Measurements from ENCODE around the gene SRSF9. TPM values are rescaled to one million over a fixed set of nuclear protein-coding genes. Genes with fewer than 3 reads are reported as not detected.

The SRSF9 gene
- total RNA-seq, 1 experiment from 2014 or later: 244 TPM

DNA sequence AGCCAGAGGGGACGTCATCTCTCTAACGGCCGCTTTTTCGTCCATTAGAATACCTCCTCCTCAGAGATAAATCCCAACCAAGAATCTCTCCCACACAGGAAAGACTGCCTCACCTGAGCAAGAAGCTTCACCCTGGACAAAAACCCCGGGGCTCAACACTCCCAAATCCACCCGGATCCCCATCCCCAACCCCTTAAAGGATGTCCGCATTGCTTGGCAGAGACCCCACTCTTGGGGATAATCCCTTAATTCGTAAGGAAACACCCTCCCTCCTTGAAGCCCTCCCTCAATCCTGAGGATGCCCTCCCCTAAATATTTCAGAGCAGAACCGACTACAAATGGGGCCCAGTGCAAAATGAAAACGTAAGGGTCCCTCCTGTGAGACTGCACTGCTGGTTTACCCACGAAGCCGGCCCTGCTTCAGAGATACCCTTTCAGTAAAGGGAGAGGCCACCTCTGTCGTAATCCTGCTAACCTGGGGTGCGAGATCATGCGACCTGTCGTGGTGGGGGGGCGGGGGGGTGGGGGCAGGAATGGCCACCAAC lies 25.7 kb upstream of the SRSF9 start:
- intact Hi-C loops (cut with micrococcal nuclease; ENCODE audit: unreplicated experiment): loop anchor here (1.0 kb wide), 1 partner anchor 34 kb away; the partner anchor contains the start of gene COQ5
- Histone ChIP-seq H3K27me3 (replicated peaks; ENCODE audit: control insufficient read depth, insufficient read depth, low read length) (no peaks in the 10 kb centered on the region), H3K9me3 (no peaks in the 10 kb centered on the region), H3K4me1 (peaks cover 17% of the 10 kb centered on the region), H3K4me3 (ENCODE audit: low read depth, low read length) (peak overlapping the region; percentile 80), H3K36me3 (ENCODE audit: control insufficient read depth, insufficient read depth, low read length) (peaks cover 1% of the 10 kb centered on the region; the same call in 1 of the 2 replicates)
- peaks cover 35% of the 10 kb centered on the region for H3K36me3 Mint-ChIP-seq (ENCODE audit: insufficient read depth, unreplicated experiment)
- no peaks in the 10 kb centered on the region for H3K9me3 Mint-ChIP-seq (ENCODE audit: unreplicated experiment)
- TF ChIP-seq, protein P1, sequence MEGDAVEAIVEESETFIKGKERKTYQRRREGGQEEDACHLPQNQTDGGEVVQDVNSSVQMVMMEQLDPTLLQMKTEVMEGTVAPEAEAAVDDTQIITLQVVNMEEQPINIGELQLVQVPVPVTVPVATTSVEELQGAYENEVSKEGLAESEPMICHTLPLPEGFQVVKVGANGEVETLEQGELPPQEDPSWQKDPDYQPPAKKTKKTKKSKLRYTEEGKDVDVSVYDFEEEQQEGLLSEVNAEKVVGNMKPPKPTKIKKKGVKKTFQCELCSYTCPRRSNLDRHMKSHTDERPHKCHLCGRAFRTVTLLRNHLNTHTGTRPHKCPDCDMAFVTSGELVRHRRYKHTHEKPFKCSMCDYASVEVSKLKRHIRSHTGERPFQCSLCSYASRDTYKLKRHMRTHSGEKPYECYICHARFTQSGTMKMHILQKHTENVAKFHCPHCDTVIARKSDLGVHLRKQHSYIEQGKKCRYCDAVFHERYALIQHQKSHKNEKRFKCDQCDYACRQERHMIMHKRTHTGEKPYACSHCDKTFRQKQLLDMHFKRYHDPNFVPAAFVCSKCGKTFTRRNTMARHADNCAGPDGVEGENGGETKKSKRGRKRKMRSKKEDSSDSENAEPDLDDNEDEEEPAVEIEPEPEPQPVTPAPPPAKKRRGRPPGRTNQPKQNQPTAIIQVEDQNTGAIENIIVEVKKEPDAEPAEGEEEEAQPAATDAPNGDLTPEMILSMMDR (IDR thresholded peaks at IDR 0.05; ENCODE audit: insufficient read depth in 1 of 2, low read depth in 1 of 2, low read length in 1 of 2, severe bottlenecking in 1 of 2, unreplicated experiment in 1 of 2): no peak
- H3K27ac Mint-ChIP-seq (ENCODE audit: unreplicated experiment): peak overlapping the region; percentile 80
- ChIA-PET CTCF (interaction anchor here (0.6 to 2.1 kb wide), 3 partner anchors 25 to 193 kb away, joined by 3 to 4 read pairs (median 3); partner anchors contain the start of genes COQ5 and SIRT4), POLR2A (interaction anchor here (0.6 to 2.4 kb wide), 5 partner anchors 21 to 178 kb away, joined by 3 to 17 read pairs (median 4); partner anchors contain the start of genes COQ5 and POP5)
- no TSS peak for BruUV-seq (replicated peaks)
- H3K4me1 Mint-ChIP-seq (ENCODE audit: low read depth, unreplicated experiment): peaks cover 19% of the 10 kb centered on the region
- H3K27me3 Mint-ChIP-seq (ENCODE audit: insufficient read depth, unreplicated experiment): no peaks in the 10 kb centered on the region
- H3K4me3 Mint-ChIP-seq (ENCODE audit: unreplicated experiment): peak overlapping the region; percentile 96
- DNase-seq: no peak

DNA sequence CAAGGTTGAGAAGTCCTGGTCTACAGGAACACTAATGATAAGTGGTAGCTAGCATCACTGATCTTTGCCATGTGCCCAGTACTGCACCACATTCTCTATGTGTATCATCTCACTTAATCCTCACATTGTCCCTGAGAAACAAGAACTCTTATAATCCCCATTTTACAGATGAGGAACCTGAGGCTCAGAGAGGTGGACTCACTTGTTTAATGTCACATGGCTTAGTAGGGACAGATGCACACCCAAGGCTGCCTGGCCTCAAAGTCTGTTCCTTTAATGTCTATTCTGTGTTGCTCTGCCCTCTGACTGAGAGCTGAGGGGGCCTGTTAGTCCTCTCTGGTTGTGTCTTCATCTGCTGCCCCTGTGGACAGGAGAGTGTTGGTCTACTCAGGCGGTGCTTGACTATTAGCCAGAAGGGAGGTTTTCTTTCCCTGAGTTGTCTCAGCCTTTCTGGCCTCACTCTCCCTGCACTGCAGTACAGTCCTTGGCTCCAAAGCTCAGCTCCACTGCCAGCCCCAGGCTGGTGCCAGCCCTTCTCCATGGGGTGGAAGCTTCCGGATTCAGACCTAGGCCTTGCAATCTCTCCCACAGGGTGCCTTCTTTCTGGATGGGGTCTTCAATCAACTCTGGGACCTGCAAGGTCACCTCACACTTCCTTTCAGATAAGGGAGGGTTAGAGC lies 21.4 kb upstream of the SRSF9 start:
- no peak overlapping the region for H3K27ac Mint-ChIP-seq (ENCODE audit: unreplicated experiment)

DNA sequence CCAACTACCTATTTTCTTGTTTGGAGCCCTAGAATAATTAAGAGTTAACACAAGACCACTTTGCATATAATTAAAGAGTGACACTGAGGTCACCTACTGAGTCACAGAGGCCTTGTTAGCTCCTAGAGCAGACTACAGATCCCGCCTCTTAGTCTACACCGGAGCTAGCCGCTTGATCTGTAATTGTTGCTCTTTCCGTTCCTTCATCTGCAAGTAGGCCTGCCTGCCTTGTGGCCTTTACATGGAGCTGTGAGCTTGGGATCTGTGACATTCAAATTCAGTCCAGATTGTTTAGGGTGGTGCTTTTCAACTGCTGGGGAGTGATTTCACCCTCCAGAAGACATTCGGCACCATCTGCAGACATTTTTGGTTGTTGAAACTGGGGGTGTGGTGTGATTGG lies 20.8 kb upstream of the SRSF9 start:
- Histone ChIP-seq H3K4me3 (ENCODE audit: low read depth, low read length) (no peak overlapping the region), H3K9me3 (no peaks in the 10 kb centered on the region), H3K36me3 (ENCODE audit: control insufficient read depth, insufficient read depth, low read length) (no peaks in the 10 kb centered on the region), H3K27me3 (replicated peaks; ENCODE audit: control insufficient read depth, insufficient read depth, low read length) (no peaks in the 10 kb centered on the region), H3K4me1 (0 out of 2 replicates have a peak, but pooled peaks cover 6% of the 10 kb centered on the region)
- no peaks in the 10 kb centered on the region for H3K27me3 Mint-ChIP-seq (ENCODE audit: insufficient read depth, unreplicated experiment)
- POLR2A ChIA-PET: no interaction called here
- intact Hi-C loops (cut with micrococcal nuclease; ENCODE audit: unreplicated experiment): no loop called here
- no peaks in the 10 kb centered on the region for H3K9me3 Mint-ChIP-seq (ENCODE audit: unreplicated experiment)
- peaks cover 7% of the 10 kb centered on the region for H3K4me1 Mint-ChIP-seq (ENCODE audit: low read depth, unreplicated experiment)
- H3K27ac Mint-ChIP-seq (ENCODE audit: unreplicated experiment): no peak overlapping the region
- TF ChIP-seq, protein P1 (IDR thresholded peaks at IDR 0.05; ENCODE audit: insufficient read depth in 1 of 2, low read depth in 1 of 2, low read length in 1 of 2, severe bottlenecking in 1 of 2, unreplicated experiment in 1 of 2): no peak
- no TSS peak for BruUV-seq (replicated peaks)
- CTCF ChIA-PET: interaction anchor here (0.6 kb wide), 1 partner anchor 307 kb away, joined by 4 read pairs; no protein-coding TSS in a partner anchor
- H3K4me3 Mint-ChIP-seq (ENCODE audit: unreplicated experiment): no peak overlapping the region
- no peak for DNase-seq
- H3K36me3 Mint-ChIP-seq (ENCODE audit: insufficient read depth, unreplicated experiment): no peaks in the 10 kb centered on the region

More for the DNA sequence above, 21.4 kb upstream of the SRSF9 start:
- Histone ChIP-seq H3K27me3 (replicated peaks; ENCODE audit: control insufficient read depth, insufficient read depth, low read length) (no peaks in the 10 kb centered on the region), H3K4me1 (0 out of 2 replicates have a peak, but pooled peaks cover 6% of the 10 kb centered on the region), H3K4me3 (ENCODE audit: low read depth, low read length) (no peak overlapping the region), H3K36me3 (ENCODE audit: control insufficient read depth, insufficient read depth, low read length) (no peaks in the 10 kb centered on the region), H3K9me3 (no peaks in the 10 kb centered on the region)
- CTCF ChIA-PET: interaction anchor here (0.6 kb wide), 1 partner anchor 306 kb away, joined by 4 read pairs; no protein-coding TSS in a partner anchor
- DNase-seq: no peak
- peaks cover 4% of the 10 kb centered on the region for H3K36me3 Mint-ChIP-seq (ENCODE audit: insufficient read depth, unreplicated experiment)
- no peaks in the 10 kb centered on the region for H3K27me3 Mint-ChIP-seq (ENCODE audit: insufficient read depth, unreplicated experiment)
- peaks cover 7% of the 10 kb centered on the region for H3K4me1 Mint-ChIP-seq (ENCODE audit: low read depth, unreplicated experiment)
- H3K9me3 Mint-ChIP-seq (ENCODE audit: unreplicated experiment): no peaks in the 10 kb centered on the region
- POLR2A ChIA-PET: no interaction called here
- H3K4me3 Mint-ChIP-seq (ENCODE audit: unreplicated experiment): no peak overlapping the region
- intact Hi-C loops (cut with micrococcal nuclease; ENCODE audit: unreplicated experiment): no loop called here
- BruUV-seq (replicated peaks): no TSS peak
- TF ChIP-seq, protein P1 (IDR thresholded peaks at IDR 0.05; ENCODE audit: insufficient read depth in 1 of 2, low read depth in 1 of 2, low read length in 1 of 2, severe bottlenecking in 1 of 2, unreplicated experiment in 1 of 2): no peak

Measured in Caco-2 (cell line).